Adipose tissue (tissue), 3 donors: ENCODE results near the gene HPSE2. TPM values are rescaled to one million over a fixed set of nuclear protein-coding genes. Genes with fewer than 3 reads are reported as not detected.

Experiments used
- polyA plus RNA-seq, 3 donors: library from polyadenylated mRNA; stranded (reverse); fragments of 200-250 nt; gene quantifications; one replicate each; pipeline ENCODE4 v1.2.3, GENCODE V29; 2013
- donor health status: healthy with polysubstance abuse.
- donor health status: Bipolar disorder and iron deficiency.
- donor health status: healthy.

HPSE2 gene
- polyA plus RNA-seq, 3 donors: 0.06 to 2.4 (median 1.0) TPM

Other genes starting within 250 kb of the HPSE2 start
- gene CNNM1, start 93.5 kb upstream of the HPSE2 start, polyA plus RNA-seq: under 1 TPM; under 0.01 to 0.59 (median 0.04) TPM
- gene GOT1, start 194.8 kb upstream of the HPSE2 start, polyA plus RNA-seq: 10 to 100 TPM; 14.8 to 19.2 (median 17.5) TPM